IMR-90 (cell line): Measurements from ENCODE around the gene LMX1A. TPM values are rescaled to one million over a fixed set of nuclear protein-coding genes. Genes with fewer than 3 reads are reported as not detected.

Source experiments
- ATAC-seq: fragments of 200-7000 bp; cut with Tn5 transposase; 2 replicates; pipeline ENCODE4 v1.9.1; 2020; ENCODE audit warnings: low read depth, mild to moderate bottlenecking, moderate library complexity
- BruUV-seq: library from RNA; stranded (reverse); fragments of 400-500 nt; replicated peaks from 2 replicates; lab custom pipeline; 2021; lab: Mats Ljungman, UMichigan
- CTCF ChIA-PET: fragments of 300-600 bp; formaldehyde crosslinking; extraction: SDS; loops from one replicate; lab custom pipeline; 2021; ENCODE audit warnings: antibody characterized with exemption; lab: Yijun Ruan, JAX
- POLR2A ChIA-PET: fragments of 300-600 bp; sonication (Branson Sonifier 250); formaldehyde crosslinking; loops from one replicate; lab custom pipeline; 2022; ENCODE audit warnings: antibody characterized with exemption; ENCODE audit not compliant: unreplicated experiment; lab: Charles Lee
- DNase-seq: peaks from one replicate; pipeline ENCODE4 v3.0.0; 2013
- H2AFZ ChIP-seq: replicated peaks from 2 replicates; pipeline ENCODE3; 2013; ENCODE audit warnings: low read length, mild to moderate bottlenecking; ENCODE audit not compliant: poor library complexity
- H2AK5ac ChIP-seq: 2 replicates; pipeline ENCODE4 v1.6.1; 2013; ENCODE audit warnings: low read depth, low read length, inconsistent platforms
- H2AK9ac ChIP-seq: replicated peaks from 2 replicates; pipeline ENCODE3; 2013; ENCODE audit warnings: mild to moderate bottlenecking, low read depth, low read length, moderate library complexity; ENCODE audit not compliant: poor library complexity
- H2BK120ac ChIP-seq: 2 replicates; pipeline ENCODE4 v1.6.1; 2013; ENCODE audit warnings: low read depth, low read length, inconsistent platforms
- H2BK15ac ChIP-seq: 3 replicates; pipeline ENCODE4 v1.6.1; 2013; ENCODE audit warnings: low read depth, low read length, inconsistent platforms
- H2BK20ac ChIP-seq: 2 replicates; pipeline ENCODE4 v1.6.1; 2013; ENCODE audit warnings: low read depth, mild to moderate bottlenecking, inconsistent platforms, low read length, moderate library complexity
- H2BK5ac ChIP-seq: 2 replicates; pipeline ENCODE4 v1.6.1; 2013; ENCODE audit warnings: mild to moderate bottlenecking, low read depth, low read length, inconsistent platforms; ENCODE audit not compliant: poor library complexity, severe bottlenecking
- H3K14ac ChIP-seq: replicated peaks from 2 replicates; pipeline ENCODE4 v1.6.1; 2013; ENCODE audit warnings: low read depth, low read length, inconsistent platforms
- H3K18ac ChIP-seq: 2 replicates; pipeline ENCODE4 v1.6.1; 2013; ENCODE audit warnings: low read depth, low read length, control low read depth
- H3K23ac ChIP-seq: 2 replicates; pipeline ENCODE4 v1.6.1; 2013; ENCODE audit warnings: low read depth, low read length, inconsistent platforms
- H3K27ac ChIP-seq: 2 replicates; pipeline ENCODE4 v1.5.1; 2013; ENCODE audit warnings: mild to moderate bottlenecking, control low read depth, low read length; ENCODE audit not compliant: insufficient read depth
- H3K27me3 ChIP-seq: 2 replicates; pipeline ENCODE4 v1.6.1; 2013; ENCODE audit warnings: low read length; ENCODE audit not compliant: control insufficient read depth, insufficient read depth
- H3K36me3 ChIP-seq: 2 replicates; pipeline ENCODE4 v1.6.1; 2013; ENCODE audit warnings: low read length, mixed read lengths; ENCODE audit not compliant: control insufficient read depth, insufficient read depth
- H3K4ac ChIP-seq: 2 replicates; pipeline ENCODE4 v1.6.1; 2013; ENCODE audit warnings: low read depth, low read length, inconsistent platforms
- H3K4me1 ChIP-seq: 2 replicates; pipeline ENCODE4 v1.6.1; 2013; ENCODE audit warnings: low read length, mixed read lengths; ENCODE audit not compliant: control insufficient read depth, insufficient read depth
- H3K4me2 ChIP-seq: 2 replicates; pipeline ENCODE4 v1.6.1; 2013; ENCODE audit warnings: low read depth, mild to moderate bottlenecking, control low read depth, low read length, moderate library complexity
- H3K4me3 ChIP-seq: 2 replicates; pipeline ENCODE4 v1.5.1; 2013; ENCODE audit warnings: low read depth, mild to moderate bottlenecking, control low read depth, low read length, moderate library complexity; ENCODE audit not compliant: insufficient read depth
- H3K56ac ChIP-seq: 2 replicates; pipeline ENCODE4 v1.6.1; 2013; ENCODE audit warnings: low read length, inconsistent platforms; ENCODE audit not compliant: insufficient read depth; ENCODE audit errors: extremely low read depth
- H3K79me1 ChIP-seq, 2 experiments: 2 replicates each; pipeline ENCODE4 v1.6.1; 2013; ENCODE audit warnings: low read length in 2 of 2, inconsistent platforms in 1 of 2, low read depth in 1 of 2
- H3K9ac ChIP-seq: 2 replicates; pipeline ENCODE4 v1.6.1; 2013; ENCODE audit warnings: low read depth, low read length, control low read depth
- H3K9me1 ChIP-seq: 2 replicates; pipeline ENCODE4 v1.6.1; 2013; ENCODE audit warnings: low read length, inconsistent platforms; ENCODE audit not compliant: insufficient read depth
- H3K9me3 ChIP-seq: 2 replicates; pipeline ENCODE4 v1.6.1; 2013; ENCODE audit warnings: low read length; ENCODE audit not compliant: control insufficient read depth, insufficient read depth
- H4K20me1 ChIP-seq: 2 replicates; pipeline ENCODE4 v1.6.1; 2013; ENCODE audit warnings: low read length, inconsistent platforms; ENCODE audit not compliant: insufficient read depth
- H4K5ac ChIP-seq: 2 replicates; pipeline ENCODE4 v1.6.1; 2013; ENCODE audit warnings: mild to moderate bottlenecking, low read depth, low read length, control low read depth
- H4K8ac ChIP-seq, 2 experiments: 2 replicates each; pipeline ENCODE4 v1.6.1; 2013; ENCODE audit warnings: low read depth in 2 of 2, low read length in 2 of 2, control low read depth in 1 of 2, inconsistent platforms in 1 of 2
- H4K91ac ChIP-seq: 2 replicates; pipeline ENCODE4 v1.6.1; 2013; ENCODE audit warnings: low read depth, low read length, inconsistent platforms; ENCODE audit not compliant: insufficient read depth
- CTCF ChIP-seq: conservative IDR thresholded peaks from 2 replicates; pipeline ENCODE4 v1.5.1; 2012; ENCODE audit warnings: mild to moderate bottlenecking, low read depth, low read length, improper control_type of control experiment
- MAZ ChIP-seq: IDR thresholded peaks from 2 replicates; pipeline ENCODE4 v1.6.1; 2012; ENCODE audit warnings: low read depth, mild to moderate bottlenecking, low read length, improper control_type of control experiment, moderate library complexity, borderline replicate concordance
- MXI1 ChIP-seq: IDR thresholded peaks from 2 replicates; pipeline ENCODE4 v1.6.1; 2012; ENCODE audit warnings: low read depth, mild to moderate bottlenecking, low read length, moderate library complexity, borderline replicate concordance
- RFX5 ChIP-seq: IDR thresholded peaks from 2 replicates; pipeline ENCODE4 v1.8.0; 2012; ENCODE audit warnings: low read depth, mild to moderate bottlenecking, low read length, moderate library complexity
- WGBS, 2 experiments: methylation state at CpG; one replicate each; pipeline versions ENCODE4 v1.1.5 to v1.1.7; 2013; ENCODE audit warnings: missing lambda C conversion rate in 2 of 2; ENCODE audit not compliant: insufficient read length in 1 of 2; ENCODE audit errors: extremely low coverage in 2 of 2; 5-methylcytosine and 5-hydroxymethylcytosine counted together
- dilution Hi-C: fragments of 300-500 bp; cut with HindIII; formaldehyde crosslinking; loops from one replicate; pipeline ENCODE4 v1.14.3; 2018; ENCODE audit warnings: low sequenced_read_pairs; ENCODE audit not compliant: unreplicated experiment
- in situ Hi-C: fragments of 300-500 bp; cut with MboI; formaldehyde crosslinking; loops from 3 replicates; pipeline ENCODE4 v1.14.3; 2019; ENCODE audit warnings: low sequenced_read_pairs, inconsistent platforms, mixed read lengths
- intact Hi-C: fragments of 100-400 bp; cut with micrococcal nuclease; formaldehyde crosslinking; loops from 2 replicates; pipeline ENCODE4 v1.10.0; 2022
- polyA plus RNA-seq, 3 experiments: library from polyadenylated mRNA; depleted of rRNA; stranded (reverse); fragments of >200 nt; gene quantifications; 2 replicates each; pipeline ENCODE4 v1.2.3, GENCODE V29; 2012; ENCODE audit warnings: low replicate concordance in 1 of 3
- total RNA-seq: library from RNA; depleted of rRNA; stranded (reverse); fragments of >200 nt; gene quantifications from 2 replicates; pipeline ENCODE4 v1.2.3, GENCODE V29; 2012

LMX1A gene
- total and polyA plus RNA-seq, 2 of the 4 experiments (the other 2 are of a cell fraction): not detected

GRCh38 chr1:165287781-165288180 is 68.7 kb downstream of the LMX1A start:
- DNase-seq (no peak), ATAC-seq (no peak)
- no peak overlapping the region for H3K56ac ChIP-seq
- no peak overlapping the region for H2AFZ ChIP-seq
- H2BK120ac ChIP-seq: no peak overlapping the region
- H3K27ac ChIP-seq: no peak overlapping the region
- no peaks in the 10 kb centered on the region for H3K9me3 ChIP-seq
- in situ Hi-C loops (no loop called here), dilution Hi-C loops (no loop called here), intact Hi-C loops (no loop called here)
- no peak overlapping the region for H2BK20ac ChIP-seq
- no peaks in the 10 kb centered on the region for H3K79me1 ChIP-seq
- no peak overlapping the region for H3K4ac ChIP-seq
- H3K4me3 ChIP-seq: no peak overlapping the region
- H3K9me1 ChIP-seq: no peaks in the 10 kb centered on the region
- no peak overlapping the region for H2BK5ac ChIP-seq
- H3K23ac ChIP-seq: no peak overlapping the region
- H4K91ac ChIP-seq: no peak overlapping the region
- H3K4me1 ChIP-seq: no peaks in the 10 kb centered on the region
- no CpG with 5 or more reads among the region's 4 CpGs for WGBS, 2 experiments
- ChIA-PET CTCF (no interaction called here), POLR2A (no interaction called here)
- H3K4me2 ChIP-seq: no peak overlapping the region
- H3K9ac ChIP-seq: no peak overlapping the region
- TF ChIP-seq MAZ (no peak), CTCF (no peak), RFX5 (no peak), MXI1 (no peak)
- H4K5ac ChIP-seq: no peak overlapping the region
- H3K18ac ChIP-seq: no peak overlapping the region
- H2AK9ac ChIP-seq: no peak overlapping the region
- H2AK5ac ChIP-seq: no peak overlapping the region
- no TSS peak for BruUV-seq
- H4K8ac ChIP-seq: no peak overlapping the region
- no peaks in the 10 kb centered on the region for H3K36me3 ChIP-seq
- no peaks in the 10 kb centered on the region for H3K27me3 ChIP-seq
- H4K20me1 ChIP-seq: no peaks in the 10 kb centered on the region
- H2BK15ac ChIP-seq: no peak overlapping the region
- H3K14ac ChIP-seq: no peak overlapping the region
